ENCODE measurements around the gene VSTM2L. TPM values are rescaled to one million over a fixed set of nuclear protein-coding genes. Genes with fewer than 3 reads are reported as not detected.

The VSTM2L gene
- polyA plus RNA-seq, 1 donor from 2014 or later = 22.1 TPM

DNA sequence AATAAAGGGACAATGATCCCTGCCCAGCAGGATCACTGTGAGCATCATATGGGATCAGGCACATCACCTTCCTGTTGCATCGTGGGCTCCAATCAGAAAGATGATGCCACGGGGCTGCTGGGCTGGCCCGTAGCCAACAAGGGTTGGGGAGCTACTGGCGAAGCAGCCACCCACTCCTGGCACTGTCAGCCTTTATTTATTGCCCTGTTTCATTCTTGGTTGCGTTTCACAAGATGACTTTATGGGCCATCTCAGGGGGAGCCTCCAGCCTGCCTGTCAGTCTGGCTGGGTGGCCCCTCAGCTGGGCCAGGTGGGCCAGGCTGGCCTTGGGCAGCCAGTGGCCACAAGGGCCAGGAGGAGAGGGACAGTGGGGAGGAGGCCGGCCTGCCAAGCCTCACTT lies 17.3 kb downstream of the VSTM2L start:
- no peaks in the 10 kb centered on the region for H3K27me3 ChIP-seq (ENCODE audit: insufficient read depth, low read depth, low read length)
- no peaks in the 10 kb centered on the region for H3K9me2 ChIP-seq (ENCODE audit: insufficient read depth, low read length)
- no peak overlapping the region for H2AFZ ChIP-seq (ENCODE audit: low read depth, low read length)
- no peak overlapping the region for H3K4me3 ChIP-seq (ENCODE audit: low read length)
- no peak overlapping the region for H3K9ac ChIP-seq (ENCODE audit: low read length)
- H3K4me2 ChIP-seq (ENCODE audit: low read length) = no peak overlapping the region
- no peaks in the 10 kb centered on the region for H3K79me2 ChIP-seq (replicated peaks; ENCODE audit: insufficient read depth, low read length)
- no peaks in the 10 kb centered on the region for H4K20me1 ChIP-seq (ENCODE audit: insufficient read depth)
- H3F3A ChIP-seq (ENCODE audit: insufficient read depth, low read length, poor library complexity, severe bottlenecking) = no peaks in the 10 kb centered on the region
- no peaks in the 10 kb centered on the region for H3K9me3 ChIP-seq (ENCODE audit: low read length)
- no peak overlapping the region for H3K27ac ChIP-seq (ENCODE audit: low read length)
- H3K36me3 ChIP-seq (ENCODE audit: insufficient read depth, low read length) = no peaks in the 10 kb centered on the region
- TF ChIP-seq EZH2 (IDR thresholded peaks at IDR 0.05; ENCODE audit: borderline replicate concordance, insufficient read depth, low read length, poor library complexity, severe bottlenecking) (no peak), POLR2AphosphoS5 (IDR thresholded peaks at IDR 0.05) (no peak), REST (IDR thresholded peaks at IDR 0.05; ENCODE audit: borderline replicate concordance) (no peak), MXI1 (conservative IDR thresholded peaks at IDR 0.05; ENCODE audit: poor library complexity, severe bottlenecking) (no peak), EP300 (conservative IDR thresholded peaks at IDR 0.05; ENCODE audit: poor library complexity, severe bottlenecking) (no peak), RAD21 (conservative IDR thresholded peaks at IDR 0.05) (no peak), TAF1 (IDR thresholded peaks at IDR 0.05; ENCODE audit: low read depth) (no peak), SMC3 (conservative IDR thresholded peaks at IDR 0.05; ENCODE audit: poor library complexity) (no peak)
- TF ChIP-seq, protein P1, sequence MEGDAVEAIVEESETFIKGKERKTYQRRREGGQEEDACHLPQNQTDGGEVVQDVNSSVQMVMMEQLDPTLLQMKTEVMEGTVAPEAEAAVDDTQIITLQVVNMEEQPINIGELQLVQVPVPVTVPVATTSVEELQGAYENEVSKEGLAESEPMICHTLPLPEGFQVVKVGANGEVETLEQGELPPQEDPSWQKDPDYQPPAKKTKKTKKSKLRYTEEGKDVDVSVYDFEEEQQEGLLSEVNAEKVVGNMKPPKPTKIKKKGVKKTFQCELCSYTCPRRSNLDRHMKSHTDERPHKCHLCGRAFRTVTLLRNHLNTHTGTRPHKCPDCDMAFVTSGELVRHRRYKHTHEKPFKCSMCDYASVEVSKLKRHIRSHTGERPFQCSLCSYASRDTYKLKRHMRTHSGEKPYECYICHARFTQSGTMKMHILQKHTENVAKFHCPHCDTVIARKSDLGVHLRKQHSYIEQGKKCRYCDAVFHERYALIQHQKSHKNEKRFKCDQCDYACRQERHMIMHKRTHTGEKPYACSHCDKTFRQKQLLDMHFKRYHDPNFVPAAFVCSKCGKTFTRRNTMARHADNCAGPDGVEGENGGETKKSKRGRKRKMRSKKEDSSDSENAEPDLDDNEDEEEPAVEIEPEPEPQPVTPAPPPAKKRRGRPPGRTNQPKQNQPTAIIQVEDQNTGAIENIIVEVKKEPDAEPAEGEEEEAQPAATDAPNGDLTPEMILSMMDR (IDR thresholded peaks at IDR 0.05; ENCODE audit: poor library complexity, severe bottlenecking) = no peak

GRCh38 chr20:37920679-37921322 lies 17.9 kb downstream of the VSTM2L start:
- Histone ChIP-seq H4K20me1 (ENCODE audit: insufficient read depth) (no peaks in the 10 kb centered on the region), H3K4me3 (ENCODE audit: low read length) (no peak overlapping the region), H3K9ac (ENCODE audit: low read length) (no peak overlapping the region), H3K9me3 (ENCODE audit: low read length) (no peaks in the 10 kb centered on the region), H2AFZ (ENCODE audit: low read depth, low read length) (no peak overlapping the region), H3F3A (ENCODE audit: insufficient read depth, low read length, poor library complexity, severe bottlenecking) (no peaks in the 10 kb centered on the region), H3K9me2 (ENCODE audit: insufficient read depth, low read length) (no peaks in the 10 kb centered on the region), H3K4me2 (ENCODE audit: low read length) (no peak overlapping the region), H3K27ac (ENCODE audit: low read length) (no peak overlapping the region), H3K27me3 (ENCODE audit: insufficient read depth, low read depth, low read length) (no peaks in the 10 kb centered on the region), H3K79me2 (replicated peaks; ENCODE audit: insufficient read depth, low read length) (no peaks in the 10 kb centered on the region), H3K36me3 (ENCODE audit: insufficient read depth, low read length) (no peaks in the 10 kb centered on the region)
- TF ChIP-seq RAD21 (conservative IDR thresholded peaks at IDR 0.05) = no peak
- TF ChIP-seq EZH2 (IDR thresholded peaks at IDR 0.05; ENCODE audit: borderline replicate concordance, insufficient read depth, low read length, poor library complexity, severe bottlenecking) = no peak
- TF ChIP-seq SMC3 (conservative IDR thresholded peaks at IDR 0.05; ENCODE audit: poor library complexity) = no peak
- no peak for TF ChIP-seq POLR2AphosphoS5 (IDR thresholded peaks at IDR 0.05)
- no peak for TF ChIP-seq TAF1 (IDR thresholded peaks at IDR 0.05; ENCODE audit: low read depth)
- TF ChIP-seq, protein P1 (IDR thresholded peaks at IDR 0.05; ENCODE audit: poor library complexity, severe bottlenecking) = no peak
- no peak for TF ChIP-seq EP300 (conservative IDR thresholded peaks at IDR 0.05; ENCODE audit: poor library complexity, severe bottlenecking)
- no peak for TF ChIP-seq REST (IDR thresholded peaks at IDR 0.05; ENCODE audit: borderline replicate concordance)
- no peak for TF ChIP-seq MXI1 (conservative IDR thresholded peaks at IDR 0.05; ENCODE audit: poor library complexity, severe bottlenecking)
